Central memory CD8-positive, alpha-beta T cell (primary cell): ENCODE data around the gene IMMT.
A peak's percentile ranks its signal among the peaks of the same experiment; 100 is the strongest.

ENCODE experiments used
- ATAC-seq: fragments of 150-1000 bp; cut with Tn5 transposase; replicated peaks from 2 replicates; pipeline ENCODE4 v1.10.0; 2022; ENCODE audit warnings: mild to moderate bottlenecking, moderate FRiP score, moderate number of reproducible peaks; ENCODE audit not compliant: poor library complexity, severe bottlenecking; ENCODE audit errors: extremely low read depth
- DNase-seq, 2 donors: peaks; one replicate each; pipeline ENCODE4 v3.0.0; 2021; ENCODE audit warnings: low spot score in 2 of 2
- H3K27ac Mint-ChIP-seq: one replicate; pipeline ENCODE4 v1.8.0; 2022; ENCODE audit warnings: low read depth, mild to moderate bottlenecking, moderate library complexity, mixed read lengths
- H3K27me3 Mint-ChIP-seq: one replicate; pipeline ENCODE4 v1.8.0; 2022; ENCODE audit warnings: mixed read lengths
- H3K36me3 Mint-ChIP-seq: one replicate; pipeline ENCODE4 v1.8.0; 2022; ENCODE audit warnings: mild to moderate bottlenecking, moderate library complexity, mixed read lengths; ENCODE audit not compliant: insufficient read depth
- H3K4me1 Mint-ChIP-seq: one replicate; pipeline ENCODE4 v1.8.0; 2022; ENCODE audit warnings: mixed read lengths
- H3K4me3 Mint-ChIP-seq: one replicate; pipeline ENCODE4 v1.8.0; 2022; ENCODE audit warnings: mild to moderate bottlenecking, moderate library complexity, mixed read lengths
- H3K9me3 Mint-ChIP-seq: one replicate; pipeline ENCODE4 v1.8.0; 2022; ENCODE audit warnings: mixed read lengths

The IMMT gene

DNA sequence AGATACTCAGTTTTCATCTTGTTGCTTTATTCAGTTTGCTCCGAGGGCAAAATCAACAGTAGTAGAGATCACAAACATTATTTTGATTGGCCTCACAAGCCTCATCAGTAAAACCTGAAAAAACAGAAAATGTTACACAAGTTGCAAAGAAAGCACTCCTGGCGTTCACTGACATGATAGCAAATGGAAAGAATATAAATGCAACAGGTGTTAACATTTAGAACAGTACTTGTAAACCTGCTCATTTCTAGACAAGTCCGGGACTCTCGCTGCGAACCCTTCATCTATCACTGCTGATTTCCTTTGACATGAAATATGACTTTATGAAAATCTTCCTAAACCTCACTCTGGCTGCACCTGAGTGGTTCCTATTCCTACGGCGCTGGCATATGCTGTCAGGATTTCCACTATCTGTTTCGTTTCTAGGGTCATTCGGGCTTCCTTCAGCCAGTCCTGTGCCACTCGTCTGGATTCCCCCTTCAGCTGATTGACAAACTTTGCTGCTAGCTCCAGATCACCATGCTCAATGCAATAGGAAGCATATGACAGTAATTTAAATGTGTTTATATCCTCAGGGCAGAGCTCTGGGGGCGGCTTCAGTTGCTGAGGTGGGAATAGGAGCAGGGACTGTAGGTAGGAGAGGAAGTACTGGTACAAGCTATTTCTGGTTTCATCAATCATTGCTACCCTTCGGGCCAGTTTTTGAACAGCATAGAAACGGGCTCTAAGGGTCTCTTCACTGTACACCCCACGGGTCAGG lies 51.2 kb downstream of the IMMT start:
- Mint-ChIP-seq H3K27ac (no peak overlapping the region), H3K4me1 (no peaks in the 10 kb centered on the region), H3K4me3 (no peak overlapping the region), H3K9me3 (no peaks in the 10 kb centered on the region), H3K27me3 (no peaks in the 10 kb centered on the region), H3K36me3 (peaks cover 72% of the 10 kb centered on the region)
- DNase-seq (no peak), ATAC-seq (no peak)

DNA sequence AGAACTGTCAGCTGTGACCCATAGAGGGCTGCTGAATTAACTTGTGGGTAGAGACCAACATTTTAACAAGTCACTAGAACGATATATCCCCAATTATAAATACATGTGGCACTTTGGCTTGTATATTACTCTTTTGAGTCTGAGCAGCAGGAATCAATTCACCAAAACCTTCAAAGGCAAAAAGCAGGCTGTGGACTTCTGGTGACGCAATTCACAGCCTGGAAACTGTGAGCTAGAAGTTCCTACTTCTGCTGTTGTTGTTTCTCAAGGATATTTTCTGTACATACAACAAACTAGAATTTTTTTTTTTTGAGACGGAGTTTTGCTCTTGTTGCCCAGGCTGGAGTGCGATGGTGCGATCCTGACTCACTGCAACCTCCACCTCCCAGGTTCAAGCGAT lies 52.0 kb downstream of the IMMT start:
- H3K9me3 Mint-ChIP-seq, result no peaks in the 10 kb centered on the region
- H3K36me3 Mint-ChIP-seq, result peaks cover 73% of the 10 kb centered on the region
- H3K27me3 Mint-ChIP-seq, result no peaks in the 10 kb centered on the region
- ATAC-seq (no peak), DNase-seq (no peak)
- no peak overlapping the region for H3K4me3 Mint-ChIP-seq
- H3K27ac Mint-ChIP-seq, result no peak overlapping the region
- H3K4me1 Mint-ChIP-seq, result no peaks in the 10 kb centered on the region

DNA sequence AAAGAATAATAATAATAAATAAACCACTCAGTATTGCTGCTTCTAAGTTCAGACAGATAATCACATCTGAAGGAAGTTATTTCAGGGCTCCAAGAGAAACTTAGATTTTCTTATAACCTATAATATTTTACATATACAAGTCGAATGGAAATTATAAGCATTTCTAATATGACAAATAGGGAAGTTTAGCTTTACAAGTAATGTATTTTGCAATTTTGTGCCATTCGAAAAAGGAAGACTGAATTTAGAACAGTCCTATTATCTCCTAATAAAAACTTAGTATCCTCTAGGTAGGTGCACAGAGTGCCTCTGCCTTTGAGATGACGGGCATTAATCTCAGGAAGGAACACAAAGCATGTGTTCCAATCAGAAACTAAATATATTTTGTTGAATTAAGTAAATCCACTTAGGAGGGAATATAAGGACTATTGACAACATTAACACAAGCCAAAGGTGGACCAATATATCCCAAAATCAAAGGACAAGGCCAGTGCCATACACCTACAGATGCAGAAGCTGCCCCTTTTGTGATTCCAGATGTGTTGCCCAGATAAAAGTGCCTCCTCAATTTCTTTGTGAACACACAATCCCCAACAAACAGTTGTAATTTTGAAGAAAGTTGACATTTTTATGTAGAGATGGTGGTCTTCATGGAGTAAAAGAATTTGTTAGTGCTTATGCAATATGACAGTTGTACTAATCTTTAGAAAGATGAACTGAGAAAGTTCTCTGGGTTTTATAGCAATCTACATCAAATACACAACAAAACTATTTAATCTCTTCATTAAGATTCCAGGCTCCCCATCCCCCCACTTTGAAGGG lies 52.6 kb downstream of the IMMT start:
- peaks cover 73% of the 10 kb centered on the region for H3K36me3 Mint-ChIP-seq
- no peak overlapping the region for H3K27ac Mint-ChIP-seq
- no peak for DNase-seq
- no peaks in the 10 kb centered on the region for H3K27me3 Mint-ChIP-seq
- no peak for ATAC-seq
- no peaks in the 10 kb centered on the region for H3K4me1 Mint-ChIP-seq
- no peaks in the 10 kb centered on the region for H3K9me3 Mint-ChIP-seq
- H3K4me3 Mint-ChIP-seq, result no peak overlapping the region

- Mint-ChIP-seq H3K4me1 (no peaks in the 10 kb centered on the region), H3K36me3 (peaks cover 73% of the 10 kb centered on the region), H3K9me3 (no peaks in the 10 kb centered on the region), H3K4me3 (no peak overlapping the region), H3K27ac (peak overlapping the region; percentile 46), H3K27me3 (no peaks in the 10 kb centered on the region)
- ATAC-seq (no peak), DNase-seq (no peak)
Measured at GRCh38 chr2:86140969-86141392, 54.3 kb downstream of the IMMT start.

GRCh38 chr2:86139981-86140380 lies 55.3 kb downstream of the IMMT start:
- H3K27ac Mint-ChIP-seq, result no peak overlapping the region
- H3K9me3 Mint-ChIP-seq, result no peaks in the 10 kb centered on the region
- H3K4me1 Mint-ChIP-seq, result no peaks in the 10 kb centered on the region
- H3K4me3 Mint-ChIP-seq, result no peak overlapping the region
- no peaks in the 10 kb centered on the region for H3K27me3 Mint-ChIP-seq
- no peak for DNase-seq
- no peak for ATAC-seq
- H3K36me3 Mint-ChIP-seq, result peaks cover 75% of the 10 kb centered on the region

GRCh38 chr2:86138736-86139625 lies 56.3 kb downstream of the IMMT start:
- Mint-ChIP-seq H3K4me1 (no peaks in the 10 kb centered on the region), H3K9me3 (no peaks in the 10 kb centered on the region), H3K36me3 (peaks cover 75% of the 10 kb centered on the region), H3K4me3 (no peak overlapping the region), H3K27me3 (no peaks in the 10 kb centered on the region), H3K27ac (peak overlapping the region; percentile 85)
- ATAC-seq (no peak), DNase-seq (no peak)

GRCh38 chr2:86136141-86136540 lies 59.1 kb downstream of the IMMT start:
- H3K27me3 Mint-ChIP-seq, result no peaks in the 10 kb centered on the region
- ATAC-seq (no peak), DNase-seq (no peak)
- no peaks in the 10 kb centered on the region for H3K4me1 Mint-ChIP-seq
- H3K9me3 Mint-ChIP-seq, result no peaks in the 10 kb centered on the region
- H3K36me3 Mint-ChIP-seq, result peaks cover 82% of the 10 kb centered on the region
- H3K4me3 Mint-ChIP-seq, result no peak overlapping the region
- no peak overlapping the region for H3K27ac Mint-ChIP-seq

- no peaks in the 10 kb centered on the region for H3K9me3 Mint-ChIP-seq
- peaks cover 84% of the 10 kb centered on the region for H3K36me3 Mint-ChIP-seq
- H3K4me3 Mint-ChIP-seq, result no peak overlapping the region
- H3K27ac Mint-ChIP-seq, result no peak overlapping the region
- no peaks in the 10 kb centered on the region for H3K4me1 Mint-ChIP-seq
- ATAC-seq, result no peak
- no peak for DNase-seq
- no peaks in the 10 kb centered on the region for H3K27me3 Mint-ChIP-seq
Measured at GRCh38 chr2:86135653-86136052, 59.6 kb downstream of the IMMT start.

GRCh38 chr2:86134709-86135108 lies 60.6 kb downstream of the IMMT start:
- no peaks in the 10 kb centered on the region for H3K9me3 Mint-ChIP-seq
- no peak overlapping the region for H3K4me3 Mint-ChIP-seq
- no peaks in the 10 kb centered on the region for H3K27me3 Mint-ChIP-seq
- peaks cover 87% of the 10 kb centered on the region for H3K36me3 Mint-ChIP-seq
- no peak for DNase-seq
- no peak for ATAC-seq
- H3K27ac Mint-ChIP-seq, result no peak overlapping the region
- H3K4me1 Mint-ChIP-seq, result no peaks in the 10 kb centered on the region

GRCh38 chr2:86124683-86125082 lies 70.6 kb downstream of the IMMT start:
- Mint-ChIP-seq H3K4me3 (no peak overlapping the region), H3K4me1 (no peaks in the 10 kb centered on the region), H3K27ac (no peak overlapping the region), H3K27me3 (no peaks in the 10 kb centered on the region), H3K9me3 (no peaks in the 10 kb centered on the region), H3K36me3 (peaks cover 78% of the 10 kb centered on the region)
- ATAC-seq, result no peak
- DNase-seq, result no peak

DNA sequence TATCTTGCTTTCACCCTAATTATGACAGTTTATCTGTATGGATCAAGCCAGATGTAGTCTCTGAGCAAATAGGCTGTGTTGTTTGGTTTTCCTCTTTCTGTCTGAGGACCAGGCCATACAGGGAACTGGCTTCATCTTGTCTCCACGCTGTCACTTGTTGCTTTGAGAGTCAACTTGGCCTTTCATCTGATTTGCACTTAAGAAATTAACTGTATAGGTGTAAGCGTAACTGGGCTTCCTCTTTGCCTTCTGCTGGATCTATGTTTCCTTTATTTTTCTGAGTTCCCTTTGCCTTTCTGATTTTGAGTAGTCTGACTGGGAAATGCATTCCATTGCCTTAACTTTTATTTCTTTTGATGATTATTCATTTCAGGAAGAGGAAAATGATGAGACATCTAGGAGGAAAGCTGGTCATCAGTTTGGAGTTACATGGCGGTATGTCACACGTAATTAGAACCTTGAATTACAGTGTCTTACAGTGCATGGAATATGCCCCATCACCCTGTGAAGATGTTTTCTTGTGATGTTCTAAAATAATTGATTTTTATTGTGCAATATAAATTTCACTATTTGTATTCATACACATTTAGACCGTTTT lies 71.8 kb downstream of the IMMT start:
- Mint-ChIP-seq H3K4me1 (no peaks in the 10 kb centered on the region), H3K27me3 (no peaks in the 10 kb centered on the region), H3K36me3 (peaks cover 75% of the 10 kb centered on the region), H3K9me3 (no peaks in the 10 kb centered on the region), H3K4me3 (no peak overlapping the region), H3K27ac (no peak overlapping the region)
- no peak for ATAC-seq
- no peak for DNase-seq

DNA sequence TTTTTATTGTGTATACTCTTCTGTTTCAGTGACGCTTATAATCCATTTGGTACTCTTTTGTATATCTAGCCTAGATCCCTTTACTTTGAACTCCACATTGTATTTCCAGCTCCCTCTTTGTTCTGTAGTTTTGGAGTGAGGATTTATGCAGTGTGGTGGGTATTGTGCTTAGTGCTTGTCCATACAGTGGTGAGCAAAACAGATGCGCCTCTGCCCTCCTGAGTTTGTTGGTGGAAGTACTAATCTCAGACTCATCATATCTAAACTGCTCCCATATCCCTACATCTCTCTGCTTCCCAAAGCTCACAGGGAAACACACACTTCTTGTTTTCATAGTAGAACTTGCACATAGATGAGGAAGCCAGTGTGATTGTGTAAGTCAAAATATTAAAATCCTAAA lies 77.1 kb downstream of the IMMT start:
- no peak for ATAC-seq

More for the DNA sequence above, 77.1 kb downstream of the IMMT start:
- no peak for DNase-seq
- peak overlapping the region; percentile 35 for H3K27ac Mint-ChIP-seq
- no peaks in the 10 kb centered on the region for H3K27me3 Mint-ChIP-seq
- peaks cover 6% of the 10 kb centered on the region for H3K4me1 Mint-ChIP-seq
- H3K9me3 Mint-ChIP-seq, result no peaks in the 10 kb centered on the region
- no peak overlapping the region for H3K4me3 Mint-ChIP-seq
- H3K36me3 Mint-ChIP-seq, result peaks cover 59% of the 10 kb centered on the region
